B cell (primary cell): Measurements from ENCODE around the gene ZNF440.

ENCODE experiments used
- EZH2 ChIP-seq: IDR thresholded peaks from 2 replicates; pipeline ENCODE4 v1.6.1; 2012; ENCODE audit warnings: borderline replicate concordance, low read depth, mild to moderate bottlenecking, moderate library complexity, low read length; ENCODE audit not compliant: insufficient read depth, poor library complexity, severe bottlenecking
- TF ChIP-seq, protein P1 (sequence below): fragments of 200-600 bp; IDR thresholded peaks from one replicate; pipeline ENCODE4 v1.8.0; 2022; ENCODE audit warnings: antibody characterized with exemption, mild to moderate bottlenecking

DNA sequence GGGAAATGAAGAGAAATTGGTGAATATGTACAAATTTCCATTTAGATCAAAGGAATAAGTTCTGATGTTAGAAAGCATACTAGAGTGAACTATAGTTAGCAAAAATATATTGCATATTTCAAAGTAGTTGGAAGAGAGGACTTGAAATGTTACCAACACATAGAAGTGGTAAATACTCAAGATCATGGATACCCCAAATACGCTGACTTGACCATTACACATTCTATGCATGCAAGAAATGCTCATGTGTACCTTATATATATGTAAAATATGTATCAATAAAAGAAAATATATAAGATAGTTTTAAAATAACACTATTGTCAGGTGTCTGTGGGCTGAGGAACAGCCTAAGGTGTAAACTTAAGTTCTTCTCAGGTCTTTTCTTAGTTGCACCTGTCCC is 30.3 kb upstream of the ZNF440 start:
- TF ChIP-seq, protein P1, sequence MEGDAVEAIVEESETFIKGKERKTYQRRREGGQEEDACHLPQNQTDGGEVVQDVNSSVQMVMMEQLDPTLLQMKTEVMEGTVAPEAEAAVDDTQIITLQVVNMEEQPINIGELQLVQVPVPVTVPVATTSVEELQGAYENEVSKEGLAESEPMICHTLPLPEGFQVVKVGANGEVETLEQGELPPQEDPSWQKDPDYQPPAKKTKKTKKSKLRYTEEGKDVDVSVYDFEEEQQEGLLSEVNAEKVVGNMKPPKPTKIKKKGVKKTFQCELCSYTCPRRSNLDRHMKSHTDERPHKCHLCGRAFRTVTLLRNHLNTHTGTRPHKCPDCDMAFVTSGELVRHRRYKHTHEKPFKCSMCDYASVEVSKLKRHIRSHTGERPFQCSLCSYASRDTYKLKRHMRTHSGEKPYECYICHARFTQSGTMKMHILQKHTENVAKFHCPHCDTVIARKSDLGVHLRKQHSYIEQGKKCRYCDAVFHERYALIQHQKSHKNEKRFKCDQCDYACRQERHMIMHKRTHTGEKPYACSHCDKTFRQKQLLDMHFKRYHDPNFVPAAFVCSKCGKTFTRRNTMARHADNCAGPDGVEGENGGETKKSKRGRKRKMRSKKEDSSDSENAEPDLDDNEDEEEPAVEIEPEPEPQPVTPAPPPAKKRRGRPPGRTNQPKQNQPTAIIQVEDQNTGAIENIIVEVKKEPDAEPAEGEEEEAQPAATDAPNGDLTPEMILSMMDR, result no peak
- no peak for TF ChIP-seq EZH2
